HG03025 (cell line): ENCODE data around the gene ZNF362.

Source experiments
- ATAC-seq: cut with Tn5 transposase; IDR thresholded peaks from one replicate; pipeline ENCODE4 v1.9.1; 2021; ENCODE audit warnings: mild to moderate bottlenecking, moderate library complexity; ENCODE audit not compliant: unreplicated experiment, low FRiP score

The ZNF362 gene

DNA sequence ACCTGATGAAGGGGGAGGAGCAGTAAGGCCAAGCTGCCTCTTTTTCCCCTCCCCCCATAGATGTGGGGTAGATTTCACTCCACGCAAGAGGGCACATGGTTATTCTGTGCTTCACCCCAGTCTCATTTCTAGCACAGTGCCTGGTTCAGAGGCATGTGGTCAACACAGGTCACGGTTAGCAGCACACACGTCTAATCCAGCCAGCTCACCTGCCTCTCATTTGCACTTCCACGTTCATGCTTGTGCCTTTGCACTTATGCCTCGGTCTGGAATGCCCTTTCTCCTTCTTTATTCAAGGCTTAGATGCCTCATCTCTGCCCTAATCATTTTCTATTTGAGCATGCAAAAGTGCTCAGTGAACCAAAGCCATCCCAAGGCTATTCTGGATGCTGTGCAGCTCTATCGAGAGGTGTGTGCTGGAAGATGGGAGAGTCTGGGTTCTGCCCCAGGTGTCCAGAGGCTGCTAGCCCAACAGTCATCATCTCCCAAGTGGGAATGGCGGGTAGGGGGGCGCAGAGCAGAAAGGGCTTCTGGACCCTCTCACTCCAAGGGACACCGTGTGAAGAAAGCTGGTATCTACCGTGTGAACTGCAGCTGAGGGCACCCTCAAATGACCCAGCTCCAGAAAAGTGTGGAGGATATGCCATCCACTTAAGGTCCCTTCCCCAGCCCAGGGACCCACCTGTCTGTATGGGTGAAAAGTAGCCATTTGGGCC lies 66.7 kb downstream of the ZNF362 start:
- ATAC-seq, result no peak

GRCh38 chr1:33323663-33324477 lies 67.6 kb downstream of the ZNF362 start:
- no peak for ATAC-seq

GRCh38 chr1:33324677-33325575 lies 68.6 kb downstream of the ZNF362 start:
- no peak for ATAC-seq

DNA sequence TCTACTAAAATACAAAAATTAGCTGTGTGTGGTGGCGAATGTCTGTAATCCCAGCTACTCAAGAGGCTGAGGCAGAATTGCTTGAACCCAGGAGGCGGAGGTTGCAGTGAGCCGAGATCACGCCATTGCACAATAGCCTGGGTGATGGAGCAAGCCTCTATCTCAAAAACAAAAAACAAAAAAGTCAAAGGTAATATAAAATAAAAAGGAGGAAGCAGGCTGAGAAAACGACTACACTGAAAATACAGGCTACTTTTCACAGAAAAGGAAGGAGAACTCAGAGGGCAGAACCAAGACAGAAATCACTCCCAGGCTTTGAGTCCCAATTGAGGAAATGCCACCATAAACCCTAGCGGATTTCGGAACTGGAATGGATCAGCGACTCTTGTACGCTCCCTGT lies 70.5 kb downstream of the ZNF362 start:
- no peak for ATAC-seq

DNA sequence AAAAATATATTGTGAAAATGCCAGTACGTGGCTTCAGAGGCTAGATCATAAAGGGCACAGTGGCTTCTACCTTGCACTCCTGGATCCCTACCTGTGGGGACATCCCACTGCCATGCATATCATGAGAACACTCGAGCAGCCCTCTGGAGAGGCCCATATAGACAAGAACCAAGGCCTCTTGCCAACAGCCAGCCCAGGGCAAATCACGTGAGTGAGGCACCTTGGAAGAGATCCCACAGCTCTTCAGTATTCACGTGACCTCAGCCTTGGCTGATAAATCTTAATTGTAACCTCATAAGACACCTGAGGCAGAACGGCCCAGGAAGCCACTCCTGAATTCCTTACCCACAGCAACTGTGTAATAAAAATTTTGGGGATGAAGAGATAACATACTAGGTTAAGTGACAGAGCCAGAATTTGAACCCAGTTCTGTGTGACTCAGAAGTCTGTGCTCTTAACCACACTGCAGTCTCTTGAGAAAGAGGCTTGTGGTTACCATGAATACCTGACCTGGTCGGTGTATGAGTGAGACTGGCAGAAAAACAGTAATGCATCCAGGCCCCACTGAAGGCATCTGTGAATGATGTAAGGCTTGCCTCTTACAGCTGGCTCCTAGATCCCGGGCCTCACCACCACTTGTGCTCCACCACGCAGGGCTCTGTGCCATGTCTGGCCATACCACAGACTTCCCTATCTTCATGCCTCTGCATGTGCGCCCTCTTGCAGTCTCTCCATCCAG lies 71.5 kb downstream of the ZNF362 start:
- no peak for ATAC-seq

DNA sequence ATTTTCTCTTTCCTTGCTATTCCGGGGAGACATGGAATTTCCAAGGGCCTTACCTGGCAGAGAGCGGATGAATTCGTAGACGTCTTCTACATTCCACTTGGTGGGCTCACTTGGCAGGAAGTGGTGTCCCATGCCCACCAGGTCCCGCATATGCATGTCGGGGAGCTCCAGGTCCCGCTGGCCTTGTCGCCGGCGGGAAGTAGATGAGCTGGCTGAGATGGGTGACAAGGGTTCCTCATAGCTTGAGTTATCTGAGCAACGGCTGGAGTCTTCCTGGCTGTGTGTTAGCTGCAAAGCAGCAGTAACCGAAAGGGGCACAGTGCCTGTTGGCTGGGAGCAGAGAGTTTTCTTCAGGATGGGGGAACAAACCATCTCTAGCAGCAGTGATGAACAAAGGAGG lies 72.5 kb downstream of the ZNF362 start:
- ATAC-seq, result no peak

DNA sequence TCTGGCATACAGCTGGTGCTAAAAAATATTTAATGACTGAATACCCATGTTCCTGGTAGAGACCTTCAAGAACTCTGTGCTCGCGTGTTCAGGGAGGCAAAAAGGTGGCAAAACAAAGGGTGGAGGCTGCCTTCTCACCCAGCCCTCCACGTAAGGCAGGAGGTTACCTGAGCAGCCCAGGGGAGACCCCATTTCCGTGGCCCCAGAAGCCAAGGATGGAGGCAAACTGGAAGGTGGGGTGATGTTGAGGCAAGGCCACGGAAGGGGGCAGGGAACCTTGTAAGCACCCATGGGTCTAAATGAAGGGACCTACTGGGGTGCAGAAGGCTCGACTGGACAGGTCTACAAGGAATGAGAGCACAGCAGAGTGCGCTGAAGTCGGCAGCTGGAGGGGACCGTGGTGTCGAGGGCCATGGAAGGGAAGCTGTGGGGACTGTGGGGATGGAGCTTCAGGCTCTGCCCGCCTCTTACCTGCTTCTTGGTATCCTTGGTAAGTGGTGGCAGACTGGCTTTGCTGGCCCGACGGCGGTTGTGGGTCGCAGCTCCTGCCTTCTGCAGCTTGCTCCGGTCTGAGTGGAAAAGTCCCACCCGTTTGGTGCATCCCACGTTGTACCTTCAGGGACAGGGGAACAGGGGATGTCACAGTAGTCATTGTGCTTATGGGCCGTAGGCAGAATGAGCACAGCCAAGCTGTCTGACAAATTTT lies 73.5 kb downstream of the ZNF362 start:
- no peak for ATAC-seq

GRCh38 chr1:33330361-33330890 lies 74.1 kb downstream of the ZNF362 start:
- no peak for ATAC-seq

- no peak for ATAC-seq
Measured at GRCh38 chr1:33330906-33331305, 74.6 kb downstream of the ZNF362 start.

DNA sequence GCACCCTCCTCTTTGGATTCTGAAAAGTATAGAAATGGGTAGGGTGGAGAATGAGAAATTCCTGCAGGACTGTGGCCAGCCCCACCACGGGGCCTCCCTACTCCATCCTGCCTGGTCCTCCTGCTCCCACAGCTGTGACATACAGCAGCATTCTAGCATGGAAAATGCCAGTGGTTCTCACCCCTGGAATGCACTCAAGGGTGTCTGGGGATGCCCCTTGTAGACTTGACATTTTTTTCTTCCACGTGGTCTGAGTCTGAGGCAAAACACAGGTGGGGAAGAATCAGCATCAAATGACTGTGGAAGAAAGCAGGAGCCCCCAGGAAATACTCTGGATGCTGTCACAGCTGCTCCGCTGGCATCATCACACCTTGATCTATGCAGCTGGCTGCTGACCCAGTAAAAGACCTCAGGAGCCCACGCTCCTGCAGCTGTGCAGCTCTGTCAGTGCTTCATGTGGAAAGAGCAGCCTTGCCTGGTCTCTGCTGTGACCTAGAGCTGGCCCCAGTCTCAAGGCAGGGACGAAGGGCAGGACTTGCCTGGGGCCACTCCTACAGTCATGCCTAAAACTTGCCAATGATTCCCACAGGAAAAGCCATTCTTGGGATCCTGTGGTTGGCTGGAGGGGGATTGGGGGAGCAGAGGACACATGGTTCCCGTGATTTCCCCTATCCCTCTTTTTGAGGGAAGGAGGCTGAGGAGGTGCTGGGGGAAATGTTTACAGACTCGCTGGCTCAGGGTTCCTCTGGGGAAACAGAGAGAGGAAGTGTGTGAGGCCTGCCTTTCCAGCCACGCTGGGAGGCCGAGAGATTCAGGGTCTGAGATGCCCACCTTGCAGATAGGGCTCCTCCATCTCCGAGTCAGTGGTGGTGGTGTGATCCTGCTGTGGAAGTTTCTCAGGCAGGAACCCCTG lies 75.4 kb downstream of the ZNF362 start:
- no peak for ATAC-seq

DNA sequence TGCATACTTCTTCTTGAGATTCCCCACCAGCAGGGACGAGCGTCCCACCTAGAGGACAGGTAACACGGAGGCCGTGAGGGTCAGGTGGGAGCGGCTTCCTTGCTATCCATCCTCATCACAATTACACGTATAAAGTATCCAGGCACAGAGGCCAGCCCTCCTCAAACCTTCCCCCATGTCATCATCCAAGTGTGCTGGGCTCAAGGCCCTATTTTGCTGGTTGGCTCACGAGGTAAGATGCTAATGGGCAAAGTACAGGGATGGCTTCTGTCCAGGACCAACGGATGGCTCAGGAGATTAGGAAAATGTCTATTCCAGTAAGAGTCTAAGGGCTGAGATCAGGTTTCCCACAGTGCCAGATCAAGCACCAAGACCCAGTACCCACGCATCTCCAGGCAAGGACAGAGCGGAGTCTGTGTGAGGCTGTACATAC lies 76.1 kb downstream of the ZNF362 start:
- no peak for ATAC-seq

DNA sequence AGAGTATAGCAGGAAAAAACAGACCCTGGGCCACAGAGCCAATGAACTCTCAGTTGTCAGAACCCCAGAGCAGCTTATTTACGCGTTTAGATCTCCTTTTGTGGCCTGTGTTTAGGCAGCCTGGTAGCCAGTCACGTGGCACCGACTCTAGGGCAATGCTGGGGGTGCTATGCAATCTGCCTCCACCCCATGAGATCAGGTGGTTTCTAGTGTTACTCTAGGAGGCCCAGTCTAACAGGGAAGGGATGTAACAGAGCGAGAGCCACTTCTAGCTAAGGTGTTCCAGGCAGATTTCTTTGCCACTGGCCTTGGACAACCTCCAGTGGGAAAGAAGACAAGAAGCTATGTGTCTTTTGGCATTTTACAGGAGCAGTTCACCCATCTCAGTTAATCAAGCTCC lies 76.6 kb downstream of the ZNF362 start:
- no peak for ATAC-seq

DNA sequence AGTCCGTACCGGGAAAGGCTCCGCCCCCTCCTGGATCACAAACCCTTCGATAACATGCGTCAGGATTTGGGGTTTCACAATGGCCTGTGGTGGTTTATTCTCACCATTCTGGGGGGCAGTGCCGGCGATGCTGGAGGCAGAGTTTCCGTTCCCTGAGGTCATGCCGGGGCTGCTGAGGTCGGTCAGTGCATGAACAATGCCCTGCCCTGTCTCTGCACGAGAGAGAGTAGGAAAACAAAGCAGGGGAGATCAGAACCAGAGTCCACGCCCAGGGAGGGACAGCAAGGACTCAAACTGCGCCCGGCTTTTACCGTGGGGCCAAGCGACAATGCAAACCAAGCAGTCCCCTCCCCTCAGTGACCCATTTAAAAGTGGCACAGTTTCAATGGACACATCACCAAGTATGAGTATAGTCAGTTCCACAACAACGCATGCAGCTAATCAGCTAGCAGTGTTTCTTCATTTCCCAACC lies 77.8 kb downstream of the ZNF362 start:
- no peak for ATAC-seq

GRCh38 chr1:33335020-33335419 lies 78.7 kb downstream of the ZNF362 start:
- ATAC-seq, result no peak

DNA sequence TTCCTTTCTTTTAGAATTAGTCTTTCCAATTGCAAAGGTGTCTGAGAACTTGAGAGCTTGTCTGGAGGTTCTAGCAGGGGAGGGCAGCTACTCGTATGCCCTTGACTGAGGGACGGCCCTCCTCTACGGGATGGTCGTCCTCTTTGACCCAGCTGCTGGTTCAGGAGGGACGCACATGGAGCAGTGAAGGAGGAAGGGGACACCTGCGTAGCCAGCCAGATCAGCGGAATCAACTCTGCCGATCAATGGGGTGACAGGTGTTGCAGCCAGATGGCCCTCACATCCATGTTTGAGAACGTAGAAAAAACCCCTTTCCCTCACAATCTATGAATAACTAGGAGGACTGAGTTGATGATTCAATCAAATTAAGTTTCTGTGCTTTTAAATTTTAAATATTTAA lies 80.3 kb downstream of the ZNF362 start:
- ATAC-seq, result no peak

GRCh38 chr1:33337441-33337840 lies 81.1 kb downstream of the ZNF362 start:
- no peak for ATAC-seq

- ATAC-seq, result no peak
Measured at GRCh38 chr1:33338048-33338439, 81.8 kb downstream of the ZNF362 start.
